ENCODE measurements around the gene C6orf132. TPM values are rescaled to one million over a fixed set of nuclear protein-coding genes. Genes with fewer than 3 reads are reported as not detected.

The C6orf132 gene
- total and polyA plus RNA-seq, 9 of the 15 experiments (the other 6 are each of a cell fraction or from before 2014, with no cell fraction given) = 0.06 to 0.35 (median 0.14) TPM

GRCh38 chr6:42128460-42129359, 13.7 kb downstream of the C6orf132 start (continued):
- TF ChIP-seq TEAD4 (IDR thresholded peaks at IDR 0.05; ENCODE audit: low read length) (peak; percentile 94), TEAD4 (CRISPR knock-in tag; IDR thresholded peaks at IDR 0.05; ENCODE audit: borderline replicate concordance) (no peak), ELK1 (CRISPR knock-in tag; IDR thresholded peaks at IDR 0.05) (no peak), ZFP91 (CRISPR knock-in tag; IDR thresholded peaks at IDR 0.05) (no peak), IRF9 (tag; IDR thresholded peaks at IDR 0.05) (no peak), FOXA3 (CRISPR knock-in tag; conservative IDR thresholded peaks at IDR 0.05 in 1 of 2, IDR thresholded peaks at IDR 0.05 in 1 of 2) (peak; percentile 66 to 84; a peak in 3 of 4 replicates), GATAD2A (IDR thresholded peaks at IDR 0.05) (no peak), MAFF (IDR thresholded peaks at IDR 0.05; ENCODE audit: low read length) (no peak), ZBTB1 (CRISPR knock-in tag; IDR thresholded peaks at IDR 0.05; ENCODE audit: borderline replicate concordance, low read depth) (0 out of 2 replicates have a peak, but pooled peaks have one; percentile 27)
- TF ChIP-seq, protein P1, sequence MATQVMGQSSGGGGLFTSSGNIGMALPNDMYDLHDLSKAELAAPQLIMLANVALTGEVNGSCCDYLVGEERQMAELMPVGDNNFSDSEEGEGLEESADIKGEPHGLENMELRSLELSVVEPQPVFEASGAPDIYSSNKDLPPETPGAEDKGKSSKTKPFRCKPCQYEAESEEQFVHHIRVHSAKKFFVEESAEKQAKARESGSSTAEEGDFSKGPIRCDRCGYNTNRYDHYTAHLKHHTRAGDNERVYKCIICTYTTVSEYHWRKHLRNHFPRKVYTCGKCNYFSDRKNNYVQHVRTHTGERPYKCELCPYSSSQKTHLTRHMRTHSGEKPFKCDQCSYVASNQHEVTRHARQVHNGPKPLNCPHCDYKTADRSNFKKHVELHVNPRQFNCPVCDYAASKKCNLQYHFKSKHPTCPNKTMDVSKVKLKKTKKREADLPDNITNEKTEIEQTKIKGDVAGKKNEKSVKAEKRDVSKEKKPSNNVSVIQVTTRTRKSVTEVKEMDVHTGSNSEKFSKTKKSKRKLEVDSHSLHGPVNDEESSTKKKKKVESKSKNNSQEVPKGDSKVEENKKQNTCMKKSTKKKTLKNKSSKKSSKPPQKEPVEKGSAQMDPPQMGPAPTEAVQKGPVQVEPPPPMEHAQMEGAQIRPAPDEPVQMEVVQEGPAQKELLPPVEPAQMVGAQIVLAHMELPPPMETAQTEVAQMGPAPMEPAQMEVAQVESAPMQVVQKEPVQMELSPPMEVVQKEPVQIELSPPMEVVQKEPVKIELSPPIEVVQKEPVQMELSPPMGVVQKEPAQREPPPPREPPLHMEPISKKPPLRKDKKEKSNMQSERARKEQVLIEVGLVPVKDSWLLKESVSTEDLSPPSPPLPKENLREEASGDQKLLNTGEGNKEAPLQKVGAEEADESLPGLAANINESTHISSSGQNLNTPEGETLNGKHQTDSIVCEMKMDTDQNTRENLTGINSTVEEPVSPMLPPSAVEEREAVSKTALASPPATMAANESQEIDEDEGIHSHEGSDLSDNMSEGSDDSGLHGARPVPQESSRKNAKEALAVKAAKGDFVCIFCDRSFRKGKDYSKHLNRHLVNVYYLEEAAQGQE (IDR thresholded peaks at IDR 0.05; ENCODE audit: borderline replicate concordance) = peak; percentile 71; the same call in 1 of the 2 replicates
- TF ChIP-seq, protein P1 (CRISPR knock-in tag; IDR thresholded peaks at IDR 0.05; ENCODE audit: low read depth) = no peak
- TF ChIP-seq, protein P2, sequence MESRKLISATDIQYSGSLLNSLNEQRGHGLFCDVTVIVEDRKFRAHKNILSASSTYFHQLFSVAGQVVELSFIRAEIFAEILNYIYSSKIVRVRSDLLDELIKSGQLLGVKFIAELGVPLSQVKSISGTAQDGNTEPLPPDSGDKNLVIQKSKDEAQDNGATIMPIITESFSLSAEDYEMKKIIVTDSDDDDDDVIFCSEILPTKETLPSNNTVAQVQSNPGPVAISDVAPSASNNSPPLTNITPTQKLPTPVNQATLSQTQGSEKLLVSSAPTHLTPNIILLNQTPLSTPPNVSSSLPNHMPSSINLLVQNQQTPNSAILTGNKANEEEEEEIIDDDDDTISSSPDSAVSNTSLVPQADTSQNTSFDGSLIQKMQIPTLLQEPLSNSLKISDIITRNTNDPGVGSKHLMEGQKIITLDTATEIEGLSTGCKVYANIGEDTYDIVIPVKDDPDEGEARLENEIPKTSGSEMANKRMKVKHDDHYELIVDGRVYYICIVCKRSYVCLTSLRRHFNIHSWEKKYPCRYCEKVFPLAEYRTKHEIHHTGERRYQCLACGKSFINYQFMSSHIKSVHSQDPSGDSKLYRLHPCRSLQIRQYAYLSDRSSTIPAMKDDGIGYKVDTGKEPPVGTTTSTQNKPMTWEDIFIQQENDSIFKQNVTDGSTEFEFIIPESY (CRISPR knock-in tag; IDR thresholded peaks at IDR 0.05) = 0 out of 2 replicates have a peak, but pooled peaks have one; percentile 10

All from K562 (cell line).